GM12873 (cell line): Measurements from ENCODE around the gene AGAP1.

Source experiments
- CTCF ChIP-seq: IDR thresholded peaks from 2 replicates; pipeline ENCODE4 v1.5.1; 2012; ENCODE audit warnings: low read depth, mild to moderate bottlenecking, moderate library complexity, low read length, control low read depth; ENCODE audit not compliant: insufficient read depth; ENCODE audit errors: missing control alignments

AGAP1 gene

GRCh38 chr2:235811446-235812184 lies 317.8 kb downstream of the AGAP1 start:
- no peak for TF ChIP-seq CTCF

GRCh38 chr2:235812185-235812665 lies 318.4 kb downstream of the AGAP1 start:
- TF ChIP-seq CTCF = no peak

- no peak for TF ChIP-seq CTCF
Measured at GRCh38 chr2:235813398-235813797, 319.6 kb downstream of the AGAP1 start.

- TF ChIP-seq CTCF = no peak
Measured at GRCh38 chr2:235820571-235820970, 326.7 kb downstream of the AGAP1 start.

- no peak for TF ChIP-seq CTCF
Measured at GRCh38 chr2:235824331-235824730, 330.5 kb downstream of the AGAP1 start.

GRCh38 chr2:235825946-235826345 lies 332.1 kb downstream of the AGAP1 start:
- TF ChIP-seq CTCF = no peak

- no peak for TF ChIP-seq CTCF
Measured at GRCh38 chr2:235826826-235827225, 333.0 kb downstream of the AGAP1 start.
